ENCODE data around the gene AREG.

DNA sequence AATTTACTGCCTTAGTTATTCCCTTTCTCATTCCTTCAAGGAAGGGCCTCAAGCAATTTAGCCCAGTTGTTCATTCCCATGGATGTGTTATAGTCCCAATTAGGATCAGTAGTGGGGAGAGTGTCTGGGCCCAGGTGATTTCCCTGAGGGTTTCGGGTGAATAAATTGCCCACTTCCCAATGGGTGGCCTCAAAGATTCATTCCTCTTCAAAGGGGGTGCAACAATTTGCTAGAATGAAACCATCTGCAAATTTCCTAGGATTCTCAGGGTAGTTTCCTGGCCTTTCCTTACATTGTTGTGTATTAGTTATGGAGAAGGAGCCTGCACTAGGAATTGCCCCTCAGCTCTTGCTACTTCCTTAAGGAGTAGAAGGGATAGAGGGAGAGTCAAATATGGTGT is 6.3 kb upstream of the AREG start:
- TF ChIP-seq, protein P1, sequence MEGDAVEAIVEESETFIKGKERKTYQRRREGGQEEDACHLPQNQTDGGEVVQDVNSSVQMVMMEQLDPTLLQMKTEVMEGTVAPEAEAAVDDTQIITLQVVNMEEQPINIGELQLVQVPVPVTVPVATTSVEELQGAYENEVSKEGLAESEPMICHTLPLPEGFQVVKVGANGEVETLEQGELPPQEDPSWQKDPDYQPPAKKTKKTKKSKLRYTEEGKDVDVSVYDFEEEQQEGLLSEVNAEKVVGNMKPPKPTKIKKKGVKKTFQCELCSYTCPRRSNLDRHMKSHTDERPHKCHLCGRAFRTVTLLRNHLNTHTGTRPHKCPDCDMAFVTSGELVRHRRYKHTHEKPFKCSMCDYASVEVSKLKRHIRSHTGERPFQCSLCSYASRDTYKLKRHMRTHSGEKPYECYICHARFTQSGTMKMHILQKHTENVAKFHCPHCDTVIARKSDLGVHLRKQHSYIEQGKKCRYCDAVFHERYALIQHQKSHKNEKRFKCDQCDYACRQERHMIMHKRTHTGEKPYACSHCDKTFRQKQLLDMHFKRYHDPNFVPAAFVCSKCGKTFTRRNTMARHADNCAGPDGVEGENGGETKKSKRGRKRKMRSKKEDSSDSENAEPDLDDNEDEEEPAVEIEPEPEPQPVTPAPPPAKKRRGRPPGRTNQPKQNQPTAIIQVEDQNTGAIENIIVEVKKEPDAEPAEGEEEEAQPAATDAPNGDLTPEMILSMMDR (IDR thresholded peaks at IDR 0.05 in 4 of 5, conservative IDR thresholded peaks at IDR 0.05 in 1 of 5) = no peak
- no peak for TF ChIP-seq POLR2A (IDR thresholded peaks at IDR 0.05)

All from gastrocnemius medialis (tissue), 4 donors.